CD14-positive monocyte (primary cell): ENCODE data around the gene LGALS9C. TPM values are rescaled to one million over a fixed set of nuclear protein-coding genes. Genes with fewer than 3 reads are reported as not detected.
"Not testable (repeated sequence)": the region's sequence is repeated elsewhere in the genome, so short reads cannot be mapped to it uniquely, and the experiment has no call there.

ENCODE experiments used
- DNase-seq, 3 donors: peaks; one replicate each; pipeline ENCODE4 v3.0.0-alpha.2; 2011 to 2022
- H2AFZ ChIP-seq: 2 replicates; pipeline ENCODE4 v1.6.0; 2012; ENCODE audit warnings: mild to moderate bottlenecking, low read depth, low read length, inconsistent platforms; ENCODE audit not compliant: insufficient read depth, poor library complexity, severe bottlenecking
- H3K27ac ChIP-seq, 2 donors: 1 replicate in 1 of 2; 2 replicates in 1 of 2; pipeline ENCODE4 v1.5.1; 2012 to 2013; ENCODE audit warnings: low read length in 2 of 2, control low read depth in 1 of 2, inconsistent platforms in 1 of 2, low read depth in 1 of 2, mild to moderate bottlenecking in 1 of 2
- H3K27me3 ChIP-seq, 2 donors: one replicate each; pipeline versions ENCODE4 v1.6.0 to v1.6.1; 2011 to 2013; ENCODE audit warnings: low read length in 2 of 2; ENCODE audit not compliant: control insufficient read depth in 2 of 2, insufficient read depth in 2 of 2
- H3K36me3 ChIP-seq, 2 donors: replicated peaks in 1 of 2; 1 replicate in 1 of 2; 2 replicates in 1 of 2; pipeline versions ENCODE4 v1.5.1 to v1.6.1; 2012 to 2013; ENCODE audit warnings: low read length in 2 of 2, control low read depth in 1 of 2, inconsistent platforms in 1 of 2, mild to moderate bottlenecking in 1 of 2; ENCODE audit not compliant: insufficient read depth in 2 of 2, control insufficient read depth in 1 of 2
- H3K4me1 ChIP-seq, 2 donors: 1 replicate in 1 of 2; 2 replicates in 1 of 2; pipeline versions ENCODE4 v1.5.1 to v1.6.1; 2012 to 2013; ENCODE audit warnings: low read length in 2 of 2, control low read depth in 1 of 2, inconsistent platforms in 1 of 2, mild to moderate bottlenecking in 1 of 2, moderate library complexity in 1 of 2; ENCODE audit not compliant: insufficient read depth in 2 of 2, control insufficient read depth in 1 of 2
- H3K4me2 ChIP-seq: replicated peaks from 2 replicates; pipeline ENCODE3; 2012; ENCODE audit warnings: low read length, moderate library complexity, mild to moderate bottlenecking; ENCODE audit not compliant: poor library complexity, severe bottlenecking; ENCODE audit errors: extremely low read depth
- H3K4me3 ChIP-seq, 3 experiments: fragments of 200-600 bp in 1 of 3; sonication (generic) in 1 of 3; replicated peaks in 1 of 3; 1 replicate in 2 of 3; 2 replicates in 1 of 3; pipeline ENCODE4 v1.5.1; 2011 to 2013; ENCODE audit warnings: low read length in 3 of 3, mild to moderate bottlenecking in 3 of 3, control low read depth in 2 of 3, low read depth in 2 of 3, inconsistent platforms in 1 of 3, moderate library complexity in 1 of 3
- H3K79me2 ChIP-seq: 2 replicates; pipeline ENCODE4 v1.6.0; 2012; ENCODE audit warnings: mild to moderate bottlenecking, control low read depth, inconsistent platforms, low read length, moderate library complexity; ENCODE audit not compliant: insufficient read depth
- H3K9ac ChIP-seq: 2 replicates; pipeline ENCODE4 v1.6.0; 2017; ENCODE audit warnings: low read length, mild to moderate bottlenecking; ENCODE audit not compliant: insufficient read depth, poor library complexity, severe bottlenecking
- H3K9me3 ChIP-seq, 2 donors: replicated peaks in 1 of 2; 1 replicate in 1 of 2; 2 replicates in 1 of 2; pipeline versions ENCODE4 v1.5.1 to v1.6.1; 2012 to 2013; ENCODE audit warnings: low read length in 2 of 2, control low read depth in 1 of 2; ENCODE audit not compliant: control insufficient read depth in 1 of 2, insufficient read depth in 1 of 2
- H4K20me1 ChIP-seq: 2 replicates; pipeline ENCODE4 v1.6.0; 2012; ENCODE audit warnings: mild to moderate bottlenecking, low read length, control low read depth, moderate library complexity; ENCODE audit not compliant: insufficient read depth
- H3K27ac Mint-ChIP-seq, 7 donors: one replicate each; pipeline ENCODE4 v1.8.0; 2020; ENCODE audit warnings: mild to moderate bottlenecking in 7 of 7, mixed read lengths in 7 of 7, moderate library complexity in 6 of 7, inconsistent platforms in 2 of 7
- H3K27me3 Mint-ChIP-seq, 3 donors: one replicate each; pipeline ENCODE4 v1.8.0; 2021 to 2022; ENCODE audit warnings: low read depth in 3 of 3, mild to moderate bottlenecking in 3 of 3, mixed read lengths in 3 of 3, moderate library complexity in 3 of 3, inconsistent platforms in 1 of 3
- H3K36me3 Mint-ChIP-seq, 2 donors: one replicate each; pipeline ENCODE4 v1.8.0; 2020; ENCODE audit warnings: mixed read lengths in 2 of 2, inconsistent platforms in 1 of 2, mild to moderate bottlenecking in 1 of 2
- H3K4me1 Mint-ChIP-seq: one replicate; pipeline ENCODE4 v1.8.0; 2020; ENCODE audit warnings: mild to moderate bottlenecking, mixed read lengths
- H3K4me3 Mint-ChIP-seq, 2 donors: one replicate each; pipeline ENCODE4 v1.8.0; 2020; ENCODE audit warnings: mild to moderate bottlenecking in 2 of 2, mixed read lengths in 2 of 2, moderate library complexity in 1 of 2
- H3K9me3 Mint-ChIP-seq, 7 donors: one replicate each; pipeline ENCODE4 v1.8.0; 2020 to 2022; ENCODE audit warnings: mixed read lengths in 7 of 7, mild to moderate bottlenecking in 6 of 7, moderate library complexity in 6 of 7, inconsistent platforms in 2 of 7
- WGBS: methylation state at CpG from one replicate; pipeline ENCODE4 v1.1.5; 2013; ENCODE audit warnings: missing lambda C conversion rate; ENCODE audit not compliant: insufficient coverage; 5-methylcytosine and 5-hydroxymethylcytosine counted together
- intact Hi-C, 2 donors: fragments of 100-400 bp; cut with micrococcal nuclease; formaldehyde crosslinking; loops; one replicate each; pipeline versions ENCODE4 v1.15.0 to v1.15.1; 2023
- polyA plus RNA-seq, 3 donors: library from polyadenylated mRNA; depleted of rRNA in 1 of 3; unstranded in 2 of 3; stranded (reverse) in 1 of 3; fragments of 300-500 nt in 2 of 3; fragments of >200 nt in 1 of 3; fragmentation: Illumina TruSeq in 2 of 3; gene quantifications; 1 replicate in 2 of 3; 2 replicates in 1 of 3; pipeline ENCODE4 v1.2.3, GENCODE V29; 2012 to 2021

Gene LGALS9C
- polyA plus RNA-seq, 3 donors, result 0.12 to 0.39 TPM; not detected in 1

DNA sequence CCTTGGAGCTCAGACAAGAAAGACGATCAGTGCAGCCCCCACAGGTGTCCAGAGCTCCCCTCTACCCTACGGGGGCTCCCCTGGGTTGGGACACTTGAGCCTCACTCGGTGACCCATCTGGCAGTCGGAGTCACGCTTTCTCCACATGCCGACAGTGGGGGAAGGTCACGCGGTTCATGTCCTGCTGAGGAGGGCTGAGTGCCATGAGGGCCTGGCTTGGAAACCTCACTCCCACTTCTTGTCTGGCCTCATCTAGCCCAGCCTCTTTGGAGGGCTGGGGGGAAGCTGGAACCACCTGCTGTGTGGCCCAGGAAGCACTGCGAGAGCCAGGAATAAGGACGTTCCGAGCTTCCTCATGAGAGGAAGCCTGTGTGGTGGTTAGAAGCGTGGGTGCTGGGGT is 1.8 kb downstream of the LGALS9C start:
- H3K9ac ChIP-seq, H3K36me3 ChIP-seq, H3K27me3 Mint-ChIP-seq, intact Hi-C loops, H3K4me3 Mint-ChIP-seq, H3K9me3 Mint-ChIP-seq, H4K20me1 ChIP-seq, H3K36me3 Mint-ChIP-seq, H3K9me3 ChIP-seq, H3K27ac Mint-ChIP-seq, H3K4me3 ChIP-seq, DNase-seq, H3K27me3 ChIP-seq, H3K27ac ChIP-seq, H3K4me2 ChIP-seq, H3K4me1 Mint-ChIP-seq, H2AFZ ChIP-seq, H3K79me2 ChIP-seq, H3K4me1 ChIP-seq: not testable (repeated sequence)
- WGBS, result no CpG with 5 or more reads among the region's 12 CpGs

DNA sequence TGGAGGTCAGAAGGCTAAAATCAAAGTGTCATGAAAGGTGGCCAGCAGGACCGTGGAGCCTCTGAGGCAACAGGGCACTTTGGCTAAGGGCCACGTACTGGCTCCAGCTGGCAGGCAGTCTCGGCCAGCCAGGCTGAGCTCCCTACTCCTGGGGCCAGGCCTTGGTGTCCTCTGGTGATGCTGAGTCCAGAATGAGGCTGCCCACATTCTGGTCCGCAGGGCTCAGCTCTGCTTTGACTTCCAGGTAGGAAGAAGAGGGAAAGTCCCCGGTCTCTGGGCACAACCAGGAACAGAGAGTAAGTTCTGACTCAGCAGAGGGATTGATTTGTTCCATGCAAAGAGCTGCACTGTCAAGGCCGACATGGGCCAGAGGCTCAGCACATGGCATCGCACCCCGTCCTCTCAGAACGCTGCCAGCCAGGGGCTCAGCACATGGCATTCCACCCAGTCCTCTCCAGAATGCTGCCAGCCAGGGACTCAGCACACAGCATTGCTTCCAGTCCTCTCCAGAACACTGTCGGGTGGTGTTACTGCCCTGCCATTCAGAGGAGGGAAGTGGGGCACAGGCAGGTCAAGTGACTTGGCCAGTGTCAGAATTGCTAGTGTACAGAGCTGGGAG is 2.5 kb downstream of the LGALS9C start:
- H3K4me1 Mint-ChIP-seq, H3K4me2 ChIP-seq, H3K9me3 Mint-ChIP-seq, H3K36me3 Mint-ChIP-seq, DNase-seq, H4K20me1 ChIP-seq, H3K4me3 Mint-ChIP-seq, H2AFZ ChIP-seq, H3K9me3 ChIP-seq, H3K4me3 ChIP-seq, H3K27me3 ChIP-seq, H3K9ac ChIP-seq, H3K4me1 ChIP-seq, H3K27me3 Mint-ChIP-seq, H3K27ac ChIP-seq, H3K36me3 ChIP-seq, H3K79me2 ChIP-seq, H3K27ac Mint-ChIP-seq, intact Hi-C loops: not testable (repeated sequence)
- no CpG with 5 or more reads among the region's 10 CpGs for WGBS

DNA sequence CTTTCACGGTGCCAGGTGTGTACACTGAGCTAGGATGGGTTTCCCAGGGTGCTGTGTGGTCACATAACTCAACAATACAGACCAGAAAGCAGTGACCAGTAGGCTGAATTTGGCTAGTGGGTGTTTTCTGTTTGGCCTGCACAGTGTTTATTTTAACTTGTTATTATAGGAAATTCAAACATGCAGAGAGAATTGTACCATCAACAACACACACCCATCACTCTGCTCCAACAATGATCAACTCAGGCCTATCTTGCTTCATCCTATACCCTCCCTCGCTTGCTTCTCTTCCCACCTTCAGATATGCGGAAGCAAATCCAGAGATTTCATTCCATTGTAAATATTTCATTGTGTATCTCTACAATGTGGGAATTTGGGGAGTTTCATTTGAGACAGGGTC is 5.2 kb downstream of the LGALS9C start:
- H3K36me3 ChIP-seq, H3K4me1 ChIP-seq, H3K79me2 ChIP-seq, H3K27ac ChIP-seq, H3K9me3 Mint-ChIP-seq, H3K9me3 ChIP-seq, H3K4me3 ChIP-seq, intact Hi-C loops, H3K27me3 Mint-ChIP-seq, H3K4me1 Mint-ChIP-seq, H3K4me2 ChIP-seq, H3K4me3 Mint-ChIP-seq, H3K9ac ChIP-seq, H3K36me3 Mint-ChIP-seq, H4K20me1 ChIP-seq, H3K27ac Mint-ChIP-seq, H2AFZ ChIP-seq, DNase-seq, H3K27me3 ChIP-seq: not testable (repeated sequence)
- WGBS, result no CpG with 5 or more reads among the region's 3 CpGs

DNA sequence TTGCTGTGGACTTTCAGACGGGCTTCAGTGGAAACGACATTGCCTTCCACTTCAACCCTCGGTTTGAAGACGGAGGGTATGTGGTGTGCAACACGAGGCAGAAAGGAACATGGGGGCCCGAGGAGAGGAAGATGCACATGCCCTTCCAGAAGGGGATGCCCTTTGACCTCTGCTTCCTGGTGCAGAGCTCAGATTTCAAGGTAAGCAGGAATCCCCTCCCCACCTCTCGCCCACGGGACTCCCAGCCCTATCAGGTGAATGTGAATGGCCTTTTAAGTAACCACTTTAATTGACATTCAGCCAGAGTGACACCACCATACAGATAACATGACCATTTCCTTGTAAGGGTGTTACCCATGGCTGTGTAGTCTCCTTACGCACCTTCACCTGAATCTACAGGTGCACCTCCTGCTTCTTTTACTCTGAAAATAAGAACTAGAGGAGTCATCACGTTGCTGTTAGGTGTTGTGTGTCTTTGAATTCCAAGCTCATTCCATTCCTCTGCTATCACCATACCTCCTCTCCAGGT is 9.4 kb downstream of the LGALS9C start:
- DNase-seq, H3K4me2 ChIP-seq, H4K20me1 ChIP-seq, H3K36me3 ChIP-seq, H3K9ac ChIP-seq, H3K79me2 ChIP-seq, H3K4me3 ChIP-seq, H3K27ac ChIP-seq, H3K4me1 ChIP-seq, H3K27me3 ChIP-seq, intact Hi-C loops, H3K4me1 Mint-ChIP-seq, H3K4me3 Mint-ChIP-seq, H3K27ac Mint-ChIP-seq, H3K9me3 ChIP-seq, H3K27me3 Mint-ChIP-seq, H2AFZ ChIP-seq, H3K36me3 Mint-ChIP-seq, H3K9me3 Mint-ChIP-seq: not testable (repeated sequence)
- WGBS, result no CpG with 5 or more reads among the region's 10 CpGs
